ENCODE results near the gene ZYG11A. TPM values are rescaled to one million over a fixed set of nuclear protein-coding genes. Genes with fewer than 3 reads are reported as not detected.
"Not testable (repeated sequence)": the region's sequence is repeated elsewhere in the genome, so short reads cannot be mapped to it uniquely, and the experiment has no call there.

ZYG11A gene
- total RNA-seq, 1 donor from 2014 or later: 0.19 TPM

DNA sequence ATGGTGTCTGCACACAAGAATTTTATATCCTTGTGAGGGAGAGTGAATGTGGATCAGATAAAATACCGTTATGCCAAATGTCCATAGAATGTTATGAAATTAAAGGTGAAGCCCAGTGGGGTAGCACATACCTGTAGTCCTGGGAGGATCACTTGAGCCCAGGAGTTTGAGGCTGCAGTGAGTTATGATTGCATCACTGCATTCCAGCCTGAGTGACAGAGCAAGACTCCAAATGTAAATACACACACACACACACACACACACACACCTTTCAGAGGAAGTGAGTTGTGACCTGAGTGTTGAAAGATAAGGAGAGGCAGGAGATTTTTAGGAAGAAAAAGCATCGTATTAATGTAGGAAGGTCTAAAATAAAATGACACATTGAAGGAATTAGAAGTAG, 28.1 kb upstream of the ZYG11A start:
- TF ChIP-seq, protein P1, sequence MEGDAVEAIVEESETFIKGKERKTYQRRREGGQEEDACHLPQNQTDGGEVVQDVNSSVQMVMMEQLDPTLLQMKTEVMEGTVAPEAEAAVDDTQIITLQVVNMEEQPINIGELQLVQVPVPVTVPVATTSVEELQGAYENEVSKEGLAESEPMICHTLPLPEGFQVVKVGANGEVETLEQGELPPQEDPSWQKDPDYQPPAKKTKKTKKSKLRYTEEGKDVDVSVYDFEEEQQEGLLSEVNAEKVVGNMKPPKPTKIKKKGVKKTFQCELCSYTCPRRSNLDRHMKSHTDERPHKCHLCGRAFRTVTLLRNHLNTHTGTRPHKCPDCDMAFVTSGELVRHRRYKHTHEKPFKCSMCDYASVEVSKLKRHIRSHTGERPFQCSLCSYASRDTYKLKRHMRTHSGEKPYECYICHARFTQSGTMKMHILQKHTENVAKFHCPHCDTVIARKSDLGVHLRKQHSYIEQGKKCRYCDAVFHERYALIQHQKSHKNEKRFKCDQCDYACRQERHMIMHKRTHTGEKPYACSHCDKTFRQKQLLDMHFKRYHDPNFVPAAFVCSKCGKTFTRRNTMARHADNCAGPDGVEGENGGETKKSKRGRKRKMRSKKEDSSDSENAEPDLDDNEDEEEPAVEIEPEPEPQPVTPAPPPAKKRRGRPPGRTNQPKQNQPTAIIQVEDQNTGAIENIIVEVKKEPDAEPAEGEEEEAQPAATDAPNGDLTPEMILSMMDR (conservative IDR thresholded peaks at IDR 0.05): no peak
- no peak overlapping the region for H3K27ac Mint-ChIP-seq (ENCODE audit: unreplicated experiment)
- H3K27me3 Mint-ChIP-seq (ENCODE audit: low read depth): no peaks in the 10 kb centered on the region
- DNase-seq (ENCODE audit: low read depth, low spot score): no peak
- no peak overlapping the region for H3K4me3 Mint-ChIP-seq
- H3K4me1 Mint-ChIP-seq: no peaks in the 10 kb centered on the region
- H3K9me3 Mint-ChIP-seq: no peaks in the 10 kb centered on the region
- H3K36me3 Mint-ChIP-seq (ENCODE audit: low read depth): peaks cover 9% of the 10 kb centered on the region

DNA sequence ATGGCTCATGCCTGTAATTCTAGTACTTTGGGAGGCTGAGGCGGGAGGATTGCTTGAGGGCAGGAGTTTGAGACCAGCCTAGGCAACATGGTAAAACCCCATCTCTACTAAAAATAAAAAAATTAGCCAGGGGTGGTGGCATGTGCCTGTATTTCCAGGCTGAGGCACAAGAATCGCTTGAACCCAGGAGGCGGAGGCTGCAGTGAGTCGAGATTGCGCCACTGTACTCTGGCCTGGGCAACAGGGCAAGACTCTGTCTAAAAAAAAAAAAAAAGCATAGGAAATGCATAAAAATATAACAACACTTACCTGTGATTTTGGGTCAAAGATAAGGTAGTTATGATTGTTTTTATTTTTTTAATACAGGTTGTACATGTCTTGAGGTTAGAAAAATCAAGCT, 21.7 kb upstream of the ZYG11A start:
- H3K27me3 Mint-ChIP-seq (ENCODE audit: low read depth); H3K4me1 Mint-ChIP-seq; H3K27ac Mint-ChIP-seq (ENCODE audit: unreplicated experiment); DNase-seq (ENCODE audit: low read depth, low spot score); H3K9me3 Mint-ChIP-seq; H3K4me3 Mint-ChIP-seq; H3K36me3 Mint-ChIP-seq (ENCODE audit: low read depth): not testable (repeated sequence)

DNA sequence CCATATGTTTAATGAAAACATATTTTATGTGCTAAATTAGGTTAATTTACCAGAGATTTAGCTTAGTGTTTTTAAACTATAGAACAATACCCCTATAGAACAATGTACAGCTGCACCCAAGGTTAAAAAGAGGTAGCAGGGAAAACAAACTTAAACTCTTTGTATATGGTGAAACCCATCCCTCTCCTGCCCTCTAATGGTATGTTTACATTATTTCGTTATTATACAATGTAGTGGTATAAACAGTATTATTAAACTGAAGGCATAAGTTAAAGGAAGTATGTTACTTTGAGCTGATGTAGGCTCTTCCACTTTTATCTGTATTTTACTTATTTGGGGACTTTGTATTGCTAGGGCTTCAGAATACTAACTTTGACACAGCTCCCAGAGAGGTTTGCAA, 16.7 kb upstream of the ZYG11A start:
- no peak overlapping the region for H3K4me3 Mint-ChIP-seq
- no peaks in the 10 kb centered on the region for H3K27me3 Mint-ChIP-seq (ENCODE audit: low read depth)
- no peak overlapping the region for H3K27ac Mint-ChIP-seq (ENCODE audit: unreplicated experiment)
- TF ChIP-seq, protein P1 (conservative IDR thresholded peaks at IDR 0.05): peak; percentile 50
- H3K9me3 Mint-ChIP-seq: no peaks in the 10 kb centered on the region
- DNase-seq (ENCODE audit: low read depth, low spot score): no peak
- no peaks in the 10 kb centered on the region for H3K4me1 Mint-ChIP-seq
- H3K36me3 Mint-ChIP-seq (ENCODE audit: low read depth): peaks cover 3% of the 10 kb centered on the region

DNA sequence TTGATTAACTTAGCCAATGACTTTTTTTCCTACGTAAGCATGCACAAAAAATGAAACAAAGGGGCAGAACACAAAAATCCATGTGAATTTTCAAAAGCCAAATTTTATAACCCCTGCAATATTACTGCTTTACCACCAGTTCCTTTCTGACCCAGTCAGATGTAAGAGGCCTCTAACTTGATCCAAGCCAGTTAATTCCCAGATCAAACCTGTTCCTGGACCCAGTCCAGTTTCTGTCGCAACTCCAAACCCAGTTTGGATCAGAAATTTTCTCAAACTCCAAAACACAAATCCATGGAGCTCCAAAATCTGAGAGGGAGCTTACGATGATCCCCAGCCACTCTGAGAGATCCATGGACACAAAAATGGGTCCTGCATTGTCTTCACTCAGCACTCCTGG, 7.8 kb upstream of the ZYG11A start:
- H3K27ac Mint-ChIP-seq (ENCODE audit: unreplicated experiment): no peak overlapping the region
- H3K9me3 Mint-ChIP-seq: no peaks in the 10 kb centered on the region
- no peaks in the 10 kb centered on the region for H3K27me3 Mint-ChIP-seq (ENCODE audit: low read depth)
- TF ChIP-seq, protein P1 (conservative IDR thresholded peaks at IDR 0.05): no peak
- H3K36me3 Mint-ChIP-seq (ENCODE audit: low read depth): no peaks in the 10 kb centered on the region
- peaks cover 6% of the 10 kb centered on the region for H3K4me1 Mint-ChIP-seq
- no peak overlapping the region for H3K4me3 Mint-ChIP-seq
- DNase-seq (ENCODE audit: low read depth, low spot score): no peak

DNA sequence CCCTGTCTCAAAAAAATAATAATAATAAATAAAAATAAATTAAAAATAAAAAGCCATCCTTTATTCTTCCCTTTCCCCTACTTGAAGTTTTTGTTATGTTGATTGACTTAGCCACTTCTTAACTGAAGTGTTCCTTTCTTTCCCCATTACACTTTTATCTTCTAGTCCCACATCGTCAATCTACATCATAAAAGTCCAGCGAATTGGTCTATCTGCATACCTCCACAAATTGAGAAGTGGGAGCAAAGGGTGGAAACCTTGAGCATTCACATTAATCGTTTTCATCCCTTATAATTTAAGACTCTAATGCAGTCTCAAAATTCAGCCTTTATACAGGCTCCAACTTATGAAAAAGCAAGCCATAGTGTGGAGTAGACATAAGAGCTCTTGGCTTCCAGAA, 6.5 kb upstream of the ZYG11A start:
- H3K27ac Mint-ChIP-seq (ENCODE audit: unreplicated experiment): no peak overlapping the region
- no peaks in the 10 kb centered on the region for H3K36me3 Mint-ChIP-seq (ENCODE audit: low read depth)
- H3K27me3 Mint-ChIP-seq (ENCODE audit: low read depth): peaks cover 7% of the 10 kb centered on the region
- H3K4me1 Mint-ChIP-seq: peaks cover 6% of the 10 kb centered on the region
- no peak overlapping the region for H3K4me3 Mint-ChIP-seq
- H3K9me3 Mint-ChIP-seq: no peaks in the 10 kb centered on the region
- no peak for DNase-seq (ENCODE audit: low read depth, low spot score)
- TF ChIP-seq, protein P1 (conservative IDR thresholded peaks at IDR 0.05): no peak

DNA sequence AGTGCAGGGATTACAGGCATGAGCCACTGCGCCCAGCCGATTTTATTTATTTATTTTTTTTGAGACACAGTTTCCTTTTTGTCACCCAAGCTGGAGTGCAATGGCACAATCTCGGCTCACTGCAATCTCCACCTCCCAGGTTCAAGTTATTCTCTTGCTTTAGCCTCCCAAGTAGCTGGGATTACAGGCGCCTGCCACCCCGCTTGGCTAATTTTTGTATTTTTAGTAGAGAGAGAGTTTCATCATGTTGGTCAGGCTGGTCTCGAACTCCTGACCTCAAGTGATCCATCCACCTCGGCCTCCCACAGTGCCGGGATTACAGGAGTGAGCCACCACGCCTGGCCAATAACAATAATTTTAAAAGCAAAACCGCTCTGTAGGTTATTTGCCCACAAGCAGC, 3.4 kb upstream of the ZYG11A start:
- not testable (repeated sequence) for H3K9me3 Mint-ChIP-seq; H3K4me1 Mint-ChIP-seq; H3K27ac Mint-ChIP-seq (ENCODE audit: unreplicated experiment); DNase-seq (ENCODE audit: low read depth, low spot score); H3K4me3 Mint-ChIP-seq; H3K36me3 Mint-ChIP-seq (ENCODE audit: low read depth)
- H3K27me3 Mint-ChIP-seq (ENCODE audit: low read depth): peaks cover 37% of the 10 kb centered on the region

DNA sequence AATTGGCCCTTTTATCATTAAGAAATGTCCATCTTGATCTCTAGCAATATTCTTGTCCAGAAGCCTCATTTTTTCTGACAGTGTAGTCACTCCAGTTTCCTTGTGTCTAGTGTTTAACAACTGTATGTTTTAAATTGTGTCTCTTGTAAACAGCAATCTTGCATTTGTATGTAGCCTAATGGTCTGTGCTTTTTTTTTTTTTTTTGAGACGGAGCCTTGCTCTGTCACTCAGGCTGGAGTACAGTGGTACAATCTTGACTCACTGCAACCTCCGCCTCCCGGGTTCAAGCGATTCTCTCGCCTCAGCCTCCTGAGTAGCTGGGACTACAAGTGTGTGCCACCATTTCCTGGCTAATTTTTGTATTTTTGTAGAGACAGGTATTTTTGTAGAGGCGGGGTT, 2.6 kb downstream of the ZYG11A start:
- H3K36me3 Mint-ChIP-seq (ENCODE audit: low read depth); H3K4me3 Mint-ChIP-seq; H3K4me1 Mint-ChIP-seq; H3K9me3 Mint-ChIP-seq; DNase-seq (ENCODE audit: low read depth, low spot score); H3K27ac Mint-ChIP-seq (ENCODE audit: unreplicated experiment): not testable (repeated sequence)
- H3K27me3 Mint-ChIP-seq (ENCODE audit: low read depth): peaks cover 63% of the 10 kb centered on the region
